HG02759 (cell line): Measurements from ENCODE around the gene MAP3K13.

ENCODE experiments used
- ATAC-seq: cut with Tn5 transposase; IDR thresholded peaks from one replicate; pipeline ENCODE4 v1.9.1; 2021; ENCODE audit warnings: mild to moderate bottlenecking, moderate library complexity; ENCODE audit not compliant: unreplicated experiment

The MAP3K13 gene, protein sequence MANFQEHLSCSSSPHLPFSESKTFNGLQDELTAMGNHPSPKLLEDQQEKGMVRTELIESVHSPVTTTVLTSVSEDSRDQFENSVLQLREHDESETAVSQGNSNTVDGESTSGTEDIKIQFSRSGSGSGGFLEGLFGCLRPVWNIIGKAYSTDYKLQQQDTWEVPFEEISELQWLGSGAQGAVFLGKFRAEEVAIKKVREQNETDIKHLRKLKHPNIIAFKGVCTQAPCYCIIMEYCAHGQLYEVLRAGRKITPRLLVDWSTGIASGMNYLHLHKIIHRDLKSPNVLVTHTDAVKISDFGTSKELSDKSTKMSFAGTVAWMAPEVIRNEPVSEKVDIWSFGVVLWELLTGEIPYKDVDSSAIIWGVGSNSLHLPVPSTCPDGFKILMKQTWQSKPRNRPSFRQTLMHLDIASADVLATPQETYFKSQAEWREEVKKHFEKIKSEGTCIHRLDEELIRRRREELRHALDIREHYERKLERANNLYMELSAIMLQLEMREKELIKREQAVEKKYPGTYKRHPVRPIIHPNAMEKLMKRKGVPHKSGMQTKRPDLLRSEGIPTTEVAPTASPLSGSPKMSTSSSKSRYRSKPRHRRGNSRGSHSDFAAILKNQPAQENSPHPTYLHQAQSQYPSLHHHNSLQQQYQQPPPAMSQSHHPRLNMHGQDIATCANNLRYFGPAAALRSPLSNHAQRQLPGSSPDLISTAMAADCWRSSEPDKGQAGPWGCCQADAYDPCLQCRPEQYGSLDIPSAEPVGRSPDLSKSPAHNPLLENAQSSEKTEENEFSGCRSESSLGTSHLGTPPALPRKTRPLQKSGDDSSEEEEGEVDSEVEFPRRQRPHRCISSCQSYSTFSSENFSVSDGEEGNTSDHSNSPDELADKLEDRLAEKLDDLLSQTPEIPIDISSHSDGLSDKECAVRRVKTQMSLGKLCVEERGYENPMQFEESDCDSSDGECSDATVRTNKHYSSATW

DNA sequence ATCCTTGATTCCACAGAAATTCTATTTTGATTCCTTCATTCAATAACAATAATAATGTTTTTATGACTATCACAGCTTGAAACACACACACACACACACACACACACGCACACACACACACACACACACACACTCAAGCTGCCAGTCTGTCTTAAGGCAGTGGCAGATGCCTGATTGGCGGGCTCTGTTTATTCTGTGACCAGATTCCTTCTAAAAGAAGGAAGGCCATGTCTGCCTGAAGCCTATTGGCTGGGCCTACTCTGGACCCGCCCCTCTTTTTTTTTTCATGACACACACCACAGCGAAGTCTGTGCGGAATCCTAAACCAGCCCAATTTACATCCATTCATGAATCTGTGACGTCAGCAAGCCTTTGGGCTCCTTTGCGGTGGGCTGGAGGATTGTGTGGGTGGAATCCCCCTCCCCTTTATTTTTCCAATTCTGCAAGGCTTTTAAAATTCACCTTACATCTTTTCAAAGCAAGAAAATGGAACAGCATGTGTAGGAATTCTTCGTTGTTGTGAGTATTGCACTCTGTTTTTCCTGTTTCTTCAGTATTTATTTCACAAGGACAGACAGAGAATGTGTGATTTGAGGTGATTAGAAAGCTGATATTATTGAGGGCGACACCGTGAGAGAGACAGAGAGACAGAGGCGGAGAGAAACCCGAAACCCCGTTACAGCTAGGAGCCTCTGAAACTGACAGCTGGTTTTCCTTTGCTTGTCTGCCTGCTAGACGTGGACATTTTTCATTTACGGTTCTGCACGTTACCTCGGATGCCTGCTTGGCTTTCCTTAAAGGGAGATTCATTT, at the start of gene MAP3K13:
Gene MAP3K13 (plus strand): TSS at position 287 of the 812 bp plus-strand sequence. CDS start 65,446 bp downstream, outside the sequence.
- ATAC-seq: peak; percentile 98

DNA sequence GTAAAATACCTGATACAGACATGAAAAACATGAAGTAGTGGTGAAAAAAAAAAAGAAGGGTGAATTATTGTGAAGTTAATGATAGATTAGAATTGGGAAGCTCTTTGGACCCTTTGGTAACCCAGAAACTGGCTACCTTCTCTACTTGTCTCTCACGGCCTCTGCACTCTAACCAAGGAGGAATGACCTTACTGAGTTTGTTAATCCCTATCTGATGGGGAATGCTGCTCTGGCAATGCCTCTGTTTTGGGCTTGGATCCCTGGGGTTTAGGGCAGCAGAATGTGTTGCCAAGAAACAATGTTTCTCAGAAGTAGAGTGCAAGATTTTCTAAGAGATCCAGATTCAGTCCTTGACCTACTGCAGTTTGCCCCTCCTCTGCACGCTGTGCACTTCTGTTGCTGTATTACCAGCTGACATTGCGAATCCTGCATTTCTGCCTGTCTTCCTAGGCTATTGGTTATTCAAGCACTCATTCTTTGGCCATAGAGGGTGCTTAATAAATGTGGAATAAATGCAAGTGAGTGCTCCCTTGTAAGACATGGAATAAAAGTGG, 49.2 kb upstream of the MAP3K13 start:
- no peak for ATAC-seq

DNA sequence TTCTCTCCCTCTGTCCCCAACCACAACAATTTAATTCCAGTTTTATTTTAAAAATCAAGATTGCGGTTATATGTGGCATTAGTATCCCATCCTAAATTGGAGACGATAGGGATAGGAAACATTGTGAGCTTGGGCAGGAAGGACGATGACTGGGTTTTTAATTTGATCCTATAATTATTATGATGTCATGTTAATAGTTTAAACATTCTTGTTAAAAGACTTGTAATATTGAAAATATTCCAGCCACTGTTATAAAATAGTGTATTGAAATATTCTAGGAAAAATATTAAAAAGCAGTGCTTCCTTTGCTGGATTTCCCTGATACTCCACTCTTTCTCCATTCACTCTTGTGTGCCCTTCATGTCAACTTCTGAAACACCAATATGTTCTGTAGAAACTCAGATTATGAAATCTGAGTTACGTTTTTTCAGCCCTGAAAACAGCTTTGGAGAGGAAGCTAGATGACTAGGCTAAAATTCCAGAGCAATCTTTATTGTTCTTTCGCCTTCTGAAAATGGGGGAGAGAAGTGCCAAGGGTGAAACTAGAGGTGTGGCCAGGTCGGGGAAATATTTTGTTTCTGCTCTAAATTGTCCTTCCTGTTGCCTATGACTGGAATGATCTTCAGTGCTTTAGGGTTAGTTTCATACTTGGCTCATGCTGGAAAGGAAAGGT, 46.1 kb upstream of the MAP3K13 start:
- ATAC-seq: no peak

DNA sequence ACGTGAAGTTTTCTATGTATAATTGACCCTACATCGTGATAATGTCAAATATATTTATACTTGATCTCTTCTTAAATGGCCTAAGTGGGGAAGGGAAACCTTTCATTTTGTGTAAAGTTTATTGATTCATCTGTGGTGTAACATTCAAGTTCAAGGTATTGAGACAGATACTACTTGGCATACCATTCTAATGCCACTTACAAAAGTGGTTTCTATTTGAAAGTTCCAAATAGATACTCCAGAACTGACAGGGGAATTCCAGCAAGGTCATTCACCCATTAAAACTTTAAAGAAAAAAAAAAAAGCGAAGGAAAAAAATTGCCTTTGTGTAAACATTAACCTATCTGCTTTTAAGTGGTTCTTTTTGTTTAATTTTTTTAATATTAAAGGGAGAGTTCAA, 45.3 kb upstream of the MAP3K13 start:
- no peak for ATAC-seq

DNA sequence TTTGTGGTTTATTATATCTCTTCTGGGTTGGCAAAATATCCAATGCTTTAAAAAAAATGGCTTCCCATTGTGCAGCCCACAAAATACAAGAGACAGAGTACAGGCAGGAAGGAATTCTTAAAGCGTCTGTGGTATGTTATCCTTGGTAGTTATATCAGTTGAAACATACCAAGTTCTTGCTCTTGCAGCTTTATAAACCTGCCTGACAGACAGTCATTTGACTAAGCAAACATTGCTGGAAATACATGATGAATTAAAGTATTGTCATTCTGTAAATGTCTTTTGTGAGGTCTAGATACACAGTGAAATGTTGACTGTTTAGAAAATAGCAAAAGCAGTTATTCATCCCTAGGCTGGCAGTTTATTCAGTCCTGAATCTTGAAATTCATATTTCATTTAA, 44.8 kb upstream of the MAP3K13 start:
- no peak for ATAC-seq

DNA sequence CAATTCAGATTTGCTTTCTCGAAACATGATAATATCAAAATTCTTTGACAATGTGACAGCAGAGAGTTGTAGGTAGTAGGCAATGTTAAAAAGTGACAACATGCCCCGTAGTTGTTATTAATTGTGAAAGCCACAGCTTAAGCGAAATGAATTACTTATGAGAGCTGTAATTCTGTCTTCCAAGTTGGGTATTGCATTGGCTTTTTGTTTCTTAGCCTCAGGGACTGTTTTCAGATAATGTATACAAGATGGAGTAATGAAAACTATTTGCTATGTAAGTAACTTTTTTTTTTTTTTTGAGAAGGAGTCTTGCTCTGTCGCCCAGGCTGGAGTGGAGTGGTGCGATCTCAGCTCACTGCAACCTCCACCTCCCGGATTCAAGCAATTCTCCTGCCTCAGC, 43.1 kb upstream of the MAP3K13 start:
- ATAC-seq: no peak

DNA sequence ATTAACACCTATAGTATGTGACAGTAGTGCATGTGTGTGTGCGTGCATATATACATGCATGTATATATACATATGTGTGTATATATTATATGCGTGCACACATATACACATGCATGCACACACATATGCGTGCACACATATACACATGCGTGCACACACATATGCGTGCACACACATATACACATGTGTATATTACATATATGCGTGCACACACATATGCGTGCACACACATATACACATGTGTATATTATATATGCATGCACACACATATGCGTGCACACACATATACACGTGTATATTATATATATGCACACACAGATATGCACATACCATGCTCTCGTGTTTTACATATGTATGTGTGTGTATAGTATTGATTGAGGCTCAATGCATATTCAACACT, 42.0 kb upstream of the MAP3K13 start:
- ATAC-seq: no peak

DNA sequence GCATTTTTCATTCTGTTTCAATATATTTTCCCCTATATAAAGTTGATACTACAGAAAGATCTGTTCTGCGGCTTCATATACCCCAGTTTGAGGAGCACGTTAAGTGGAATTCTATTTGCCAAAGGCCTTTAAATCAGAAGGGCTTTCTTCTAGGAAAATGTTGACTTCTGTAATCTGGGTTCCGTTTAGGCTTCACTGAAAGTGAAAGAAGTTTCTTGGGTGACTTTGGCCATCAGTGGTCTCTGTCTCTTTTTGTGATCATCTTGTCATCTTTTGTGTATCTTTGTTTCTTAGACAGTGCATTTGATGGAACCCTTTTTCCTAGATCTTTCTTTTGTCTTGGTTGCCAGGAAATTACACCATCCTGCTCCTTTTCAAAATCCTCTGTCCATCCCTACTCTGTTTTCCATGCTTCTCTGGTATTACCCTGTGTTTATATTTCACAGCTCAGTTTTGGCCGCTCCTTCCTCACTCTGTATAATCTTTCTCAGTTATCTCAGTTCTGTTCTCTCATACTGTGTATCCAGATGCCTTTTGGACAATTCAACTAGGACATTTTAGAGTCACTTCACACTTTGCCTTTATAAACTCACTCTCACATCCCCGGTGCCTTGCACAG, 40.7 kb upstream of the MAP3K13 start:
- no peak for ATAC-seq

DNA sequence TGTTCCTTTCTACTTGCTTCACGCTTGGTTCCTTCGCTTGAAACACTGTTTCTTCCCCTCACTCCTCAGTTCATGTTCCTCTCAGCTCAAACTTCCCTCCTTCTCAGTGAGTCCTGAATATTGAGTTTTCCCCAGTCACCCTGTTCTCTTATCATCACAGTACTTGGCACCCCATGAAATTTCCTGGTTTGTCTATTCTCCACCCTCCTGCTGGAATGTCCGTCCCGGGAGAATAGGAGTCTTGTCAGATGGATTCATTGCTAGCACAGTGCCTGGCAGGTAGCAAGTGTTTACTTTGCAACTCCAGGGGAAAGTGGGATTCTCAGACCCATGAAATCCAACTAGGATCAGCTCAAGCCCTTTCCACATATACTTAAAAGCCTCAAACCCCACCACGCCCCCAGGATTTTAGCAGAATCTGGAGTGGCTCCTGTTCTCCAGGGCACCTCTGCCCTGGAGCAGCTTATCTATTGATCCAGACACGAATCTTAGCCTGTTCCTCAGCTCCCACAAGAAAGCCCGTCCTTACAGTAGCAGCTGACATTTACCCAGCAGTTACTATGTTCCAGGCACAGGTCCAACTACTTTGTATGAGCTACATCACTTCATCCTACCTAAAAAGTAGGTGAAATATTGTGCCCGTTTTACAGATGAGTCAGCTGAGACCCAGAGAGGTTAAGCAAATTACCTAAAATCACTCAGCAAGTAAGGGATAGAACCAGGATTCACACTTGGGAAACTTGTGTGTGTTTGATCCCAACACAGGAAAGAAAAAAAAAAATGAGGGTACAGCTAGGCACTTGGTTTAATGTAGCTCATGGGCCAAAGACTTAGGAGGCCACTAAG, 36.8 kb upstream of the MAP3K13 start:
- no peak for ATAC-seq

DNA sequence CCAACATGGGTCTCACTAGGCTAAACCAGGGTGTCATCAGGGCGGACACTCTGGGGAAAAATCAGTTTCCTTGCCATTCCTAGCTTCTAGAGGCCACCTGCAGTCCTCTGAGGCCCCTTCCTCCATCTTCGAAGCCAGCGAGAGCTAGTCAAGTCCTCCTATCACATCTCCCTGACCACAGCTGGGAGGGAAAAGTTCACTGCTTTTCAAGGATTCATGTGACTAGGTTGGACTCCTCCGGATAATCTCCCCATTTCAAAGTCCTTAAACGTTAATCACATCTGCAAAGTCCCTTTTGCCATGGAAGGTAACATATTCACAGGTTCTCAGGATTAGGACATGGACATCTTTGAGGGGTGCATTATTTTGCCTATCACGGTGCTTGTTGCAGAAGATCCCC, 35.9 kb upstream of the MAP3K13 start:
- ATAC-seq: no peak

DNA sequence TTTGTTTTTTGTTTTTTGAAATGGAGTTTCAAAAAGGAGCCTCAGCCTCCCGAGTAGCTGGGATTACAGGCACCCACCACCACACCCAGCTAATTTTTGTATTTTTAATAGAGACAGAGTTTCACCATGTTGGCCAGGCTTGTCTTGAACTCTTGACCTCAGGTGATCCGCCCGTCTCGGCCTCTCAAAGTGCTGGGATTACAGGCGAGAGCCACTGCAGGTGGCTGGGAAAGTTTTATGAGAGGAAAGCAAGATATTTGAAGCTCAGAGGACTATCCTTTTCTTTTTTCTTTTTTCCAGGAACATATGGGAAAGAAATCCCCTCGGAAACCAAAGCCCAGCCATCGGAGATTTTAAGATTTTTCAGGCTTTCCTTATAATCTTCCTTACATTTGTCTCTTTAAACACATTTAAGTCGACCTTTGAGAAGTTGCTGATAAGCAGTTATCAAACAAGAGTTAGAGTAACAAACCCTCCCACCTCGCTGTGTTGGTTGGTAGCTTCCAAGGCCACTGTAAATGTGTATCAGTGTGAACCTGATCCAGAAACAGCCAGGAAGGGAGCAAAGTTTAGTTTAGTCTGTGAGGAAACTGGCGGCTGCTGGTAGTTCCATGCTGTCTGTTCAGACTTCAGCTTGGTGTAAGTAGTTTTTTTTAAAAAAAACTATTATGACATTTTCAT, 34.5 kb upstream of the MAP3K13 start:
- no peak for ATAC-seq

DNA sequence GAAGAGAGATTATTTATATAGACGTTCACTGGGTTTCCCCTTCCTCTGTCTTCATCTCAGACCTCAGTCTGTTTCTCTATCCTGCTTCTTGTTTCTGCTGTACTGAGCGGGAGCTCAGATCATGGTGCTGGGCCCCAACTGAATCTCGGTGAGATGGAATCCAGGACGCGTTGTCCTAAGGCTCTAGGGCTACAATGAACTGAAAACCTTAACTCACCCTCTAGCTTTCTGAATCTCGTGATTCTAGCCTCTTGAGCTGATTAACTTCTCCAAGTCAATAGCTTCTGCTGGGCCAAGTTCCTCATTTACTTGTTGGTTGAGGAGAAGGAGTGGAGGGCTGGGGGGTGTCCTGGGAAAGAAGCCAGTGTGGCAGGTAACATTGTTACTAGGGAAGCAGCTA, 32.7 kb upstream of the MAP3K13 start:
- ATAC-seq: no peak

DNA sequence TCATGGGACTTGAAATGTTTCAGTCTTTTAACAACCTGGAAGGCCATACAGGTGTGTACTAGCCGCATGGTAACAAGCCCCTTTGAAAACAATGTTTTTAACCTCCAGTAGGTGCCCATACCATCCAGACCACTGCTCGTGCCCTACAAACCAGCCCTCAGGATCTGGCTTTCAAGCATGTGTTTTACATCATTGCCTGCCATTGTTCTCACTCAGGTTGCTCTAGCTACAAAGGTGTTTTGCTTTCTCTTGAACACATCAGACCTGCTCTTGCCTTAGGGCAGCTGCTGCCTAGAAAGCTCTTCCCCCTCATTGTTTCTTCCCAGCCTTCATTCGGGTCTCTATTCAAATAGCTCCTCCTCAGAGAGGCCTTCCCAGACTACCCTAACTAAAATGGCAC, 32.3 kb upstream of the MAP3K13 start:
- ATAC-seq: no peak

DNA sequence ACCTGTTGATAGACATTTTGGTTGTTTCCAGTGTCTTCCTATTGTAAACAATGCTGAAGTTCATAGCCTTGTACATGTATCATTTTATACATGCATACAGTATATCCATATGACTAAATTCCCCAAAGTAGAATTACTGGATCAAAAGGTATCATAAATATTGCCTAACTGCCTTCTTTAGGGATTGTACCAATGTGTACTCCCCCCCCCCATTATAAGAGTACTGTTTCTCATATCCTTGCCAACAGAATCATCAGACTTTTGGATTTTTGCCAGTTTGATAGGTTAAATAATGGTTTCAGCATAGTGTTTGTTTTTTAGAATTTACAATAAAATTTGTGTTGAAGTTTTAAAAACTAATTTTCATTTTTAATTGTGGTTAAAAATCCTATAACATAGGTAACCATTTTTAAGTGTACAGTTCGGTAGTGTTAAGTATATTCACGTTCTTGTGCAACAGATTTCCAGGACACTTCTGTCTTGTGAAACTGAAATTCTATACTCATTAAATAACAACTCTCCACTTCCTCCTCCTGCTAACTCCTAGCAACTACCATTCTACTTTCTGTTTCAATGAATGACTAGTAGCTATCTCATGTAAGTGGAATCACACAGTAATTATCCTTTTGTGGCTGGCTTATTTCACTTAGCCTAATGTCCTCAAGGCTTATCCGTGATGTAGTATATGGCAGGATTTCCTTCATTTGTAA, 30.8 kb upstream of the MAP3K13 start:
- peak; percentile 98 for ATAC-seq

DNA sequence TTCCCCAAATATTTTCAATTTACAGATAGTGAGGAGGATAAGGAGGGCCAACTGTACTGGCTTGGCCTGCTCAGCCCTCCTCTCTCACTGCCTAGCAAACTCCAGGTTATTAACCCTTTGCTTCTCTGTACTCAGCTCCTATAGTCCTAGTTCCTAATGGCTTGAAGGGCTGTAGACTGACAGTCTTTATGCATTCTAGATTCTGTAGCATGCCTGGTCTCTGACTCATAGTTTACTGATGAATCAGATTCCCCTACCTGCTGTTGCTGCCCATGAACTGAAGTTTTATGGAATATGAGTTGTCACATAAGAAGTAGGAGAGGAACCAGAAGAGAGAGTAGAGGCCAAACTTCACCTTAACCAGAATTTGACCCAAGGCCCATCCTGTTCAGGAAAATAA, 27.1 kb upstream of the MAP3K13 start:
- ATAC-seq: no peak

DNA sequence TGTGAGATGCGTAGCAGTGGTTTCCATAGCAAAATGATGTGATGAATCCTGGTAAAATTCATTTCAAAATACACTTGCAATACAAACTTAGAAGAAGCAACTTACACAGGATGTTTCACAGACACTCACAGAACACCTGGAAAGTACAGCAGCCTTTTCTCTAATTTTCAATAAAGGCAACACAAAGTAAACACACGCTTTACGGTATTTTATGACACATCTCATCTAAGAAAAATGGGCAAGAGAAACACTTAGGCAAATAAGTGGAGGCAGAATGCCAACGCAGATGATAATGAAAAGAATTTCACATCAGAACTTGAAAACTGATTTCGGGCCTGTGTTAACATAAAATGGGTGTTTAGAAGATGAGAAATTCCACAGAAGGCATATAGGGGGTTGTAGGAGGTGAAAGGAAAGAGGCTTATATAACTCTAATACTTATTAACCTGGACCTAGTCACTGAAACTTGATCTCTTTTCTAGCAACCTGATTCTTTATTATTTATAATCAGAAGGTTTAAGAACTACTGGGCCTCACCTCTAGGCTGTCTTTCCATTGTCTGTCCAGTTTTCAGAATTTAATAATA, 25.6 kb upstream of the MAP3K13 start:
- no peak for ATAC-seq

DNA sequence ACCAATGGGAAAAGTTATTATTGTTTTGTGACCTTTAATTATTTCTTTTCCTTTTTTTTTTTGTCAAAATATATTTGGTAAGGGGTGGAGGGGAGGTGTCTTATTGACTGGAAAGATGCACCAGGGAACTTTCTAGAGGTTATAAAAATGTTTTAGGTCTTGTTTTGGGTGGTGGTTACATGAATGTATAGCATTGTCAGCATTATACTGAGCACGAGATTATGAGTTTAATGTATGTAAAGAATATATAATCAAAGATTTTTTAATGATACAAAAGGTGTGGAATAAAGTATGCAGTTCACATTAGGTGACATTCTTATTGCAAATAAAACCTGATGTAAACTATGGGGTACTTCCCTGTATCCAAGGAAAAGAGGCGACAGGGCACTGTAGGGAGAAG, 23.0 kb upstream of the MAP3K13 start:
- no peak for ATAC-seq
